Panc1 (cell line): ENCODE results near the gene RPL27A. TPM values are rescaled to one million over a fixed set of nuclear protein-coding genes. Genes with fewer than 3 reads are reported as not detected.

Experiments
- ATAC-seq: fragments of 200-7000 bp; cut with Tn5 transposase; 2 replicates; pipeline ENCODE4 v1.9.1; 2020; ENCODE audit warnings: mild to moderate bottlenecking, moderate library complexity
- BruUV-seq: library from RNA; stranded (reverse); fragments of 400-500 nt; replicated peaks from 2 replicates; lab custom pipeline; 2021; lab: Mats Ljungman, UMichigan
- CTCF ChIA-PET: fragments of 300-600 bp; sonication (Branson Sonifier 250); formaldehyde crosslinking; loops from one replicate; lab custom pipeline; 2022; ENCODE audit warnings: antibody characterized with exemption; lab: Charles Lee
- POLR2A ChIA-PET: fragments of 300-600 bp; sonication (Branson Sonifier 250); formaldehyde crosslinking; loops from one replicate; lab custom pipeline; 2022; ENCODE audit warnings: antibody characterized with exemption; lab: Charles Lee
- DNase-seq: peaks from one replicate; pipeline ENCODE4 v3.0.0-alpha.2; 2010; ENCODE audit warnings: low read depth, low spot score
- H3K27ac ChIP-seq: 2 replicates; pipeline ENCODE4 v1.5.1; 2011; ENCODE audit warnings: mild to moderate bottlenecking, low read length, inconsistent platforms
- H3K27me3 ChIP-seq: fragments of 200-500 bp; sonication (Bioruptor generic); 2 replicates; pipeline ENCODE4 v1.6.0; 2014; ENCODE audit warnings: low read length, inconsistent platforms; ENCODE audit not compliant: control insufficient read depth, insufficient read depth
- H3K36me3 ChIP-seq: fragments of 200-500 bp; sonication (Bioruptor generic); 2 replicates; pipeline ENCODE4 v1.5.1; 2014; ENCODE audit warnings: inconsistent platforms, mild to moderate bottlenecking, low read length, moderate library complexity; ENCODE audit not compliant: control insufficient read depth, insufficient read depth
- H3K4me1 ChIP-seq: 2 replicates; pipeline ENCODE4 v1.5.1; 2011; ENCODE audit warnings: inconsistent platforms, mild to moderate bottlenecking, low read length, moderate library complexity; ENCODE audit not compliant: control insufficient read depth, insufficient read depth
- H3K4me3 ChIP-seq, 2 experiments: 2 replicates each; pipeline ENCODE4 v1.5.1; 2011 to 2012; ENCODE audit warnings: low read depth in 2 of 2, low read length in 2 of 2, mild to moderate bottlenecking in 2 of 2, inconsistent platforms in 1 of 2, moderate library complexity in 1 of 2
- H3K9me3 ChIP-seq: fragments of 200-500 bp; sonication (Bioruptor generic); 2 replicates; pipeline ENCODE4 v1.5.1; 2014; ENCODE audit warnings: low read depth, mild to moderate bottlenecking, inconsistent platforms, low read length, moderate library complexity; ENCODE audit not compliant: control insufficient read depth, insufficient read depth
- CTCF ChIP-seq: fragments of 450-650 bp; IDR thresholded peaks from 2 replicates; pipeline ENCODE4 v1.5.1; 2017; ENCODE audit warnings: mild to moderate bottlenecking
- POLR2AphosphoS5 ChIP-seq: IDR thresholded peaks from 2 replicates; pipeline ENCODE4 v1.6.1; 2012; ENCODE audit warnings: mild to moderate bottlenecking, low read depth, low read length, moderate library complexity
- REST ChIP-seq, 2 experiments: IDR thresholded peaks; 2 replicates each; pipeline ENCODE4 v1.6.1; 2011 to 2012; ENCODE audit warnings: low read depth in 2 of 2, control low read depth in 1 of 2, low read length in 1 of 2, mild to moderate bottlenecking in 1 of 2, moderate library complexity in 1 of 2; ENCODE audit not compliant: insufficient read depth in 1 of 2
- SIN3A ChIP-seq: IDR thresholded peaks from 2 replicates; pipeline ENCODE4 v1.6.1; 2012; ENCODE audit warnings: low read depth, mild to moderate bottlenecking, low read length, moderate library complexity, borderline replicate concordance; ENCODE audit not compliant: insufficient read depth
- TCF7L2 ChIP-seq: IDR thresholded peaks from 2 replicates; pipeline ENCODE4 v1.6.1; 2011; ENCODE audit warnings: mild to moderate bottlenecking, low read depth, low read length, inconsistent platforms
- in situ Hi-C: cut with HindIII; loops from 2 replicates; pipeline ENCODE4 v1.10.0; 2016; ENCODE audit warnings: low sequenced_read_pairs, low pct_unique_long_range_greater_than_20kb
- intact Hi-C: fragments of 100-400 bp; cut with micrococcal nuclease; formaldehyde crosslinking; loops from one replicate; pipeline ENCODE4 v1.10.0; 2022; ENCODE audit not compliant: unreplicated experiment
- total RNA-seq: library from RNA; stranded (reverse); gene quantifications from one replicate; pipeline ENCODE4 v1.2.1, GENCODE V29; 2021; ENCODE audit not compliant: unreplicated experiment

RPL27A gene
- total RNA-seq, 1 experiment from 2014 or later: 1,115 TPM

GRCh38 chr11:8639655-8640054 lies 42.9 kb upstream of the RPL27A start:
- Histone ChIP-seq H3K4me3 (no peak overlapping the region), H3K27ac (no peak overlapping the region), H3K9me3 (no peaks in the 10 kb centered on the region), H3K36me3 (peaks cover 11% of the 10 kb centered on the region; the same call in 1 of the 2 replicates), H3K27me3 (no peaks in the 10 kb centered on the region), H3K4me1 (no peaks in the 10 kb centered on the region)
- in situ Hi-C loops (no loop called here), intact Hi-C loops (no loop called here)
- ChIA-PET CTCF (interaction anchor here (0.5 to 0.6 kb wide), 2 partner anchors 178 to 265 kb away, joined by 3 read pairs; no protein-coding TSS in a partner anchor), POLR2A (interaction anchor here (1.0 kb wide), 1 partner anchor 18 kb away, joined by 3 read pairs; no protein-coding TSS in a partner anchor)
- TF ChIP-seq POLR2AphosphoS5: no peak
- TF ChIP-seq CTCF: no peak
- TF ChIP-seq REST (IDR thresholded peaks at IDR 0.05; ENCODE audit: insufficient read depth in 1 of 2, low read depth in 2 of 2, low read length in 1 of 2): no peak
- TF ChIP-seq TCF7L2: no peak
- TF ChIP-seq SIN3A: no peak
- DNase-seq (no peak), ATAC-seq (no peak)
- BruUV-seq: no TSS peak

- DNase-seq (no peak), ATAC-seq (no peak; the same call in 1 of the 2 replicates)
- H3K27ac ChIP-seq: no peak overlapping the region
- BruUV-seq: no TSS peak
- H3K4me1 ChIP-seq: no peaks in the 10 kb centered on the region
- ChIA-PET POLR2A (interaction anchor here (0.5 kb wide), 1 partner anchor 173 kb away, joined by 3 read pairs; no protein-coding TSS in a partner anchor), CTCF (interaction anchor here (0.6 kb wide), 1 partner anchor 178 kb away, joined by 3 read pairs; no protein-coding TSS in a partner anchor)
- no peak for TF ChIP-seq CTCF
- no peak for TF ChIP-seq TCF7L2
- TF ChIP-seq REST (IDR thresholded peaks at IDR 0.05; ENCODE audit: insufficient read depth in 1 of 2, low read depth in 2 of 2, low read length in 1 of 2): no peak
- no peak for TF ChIP-seq SIN3A
- no peak for TF ChIP-seq POLR2AphosphoS5
- peaks cover 12% of the 10 kb centered on the region; the same call in 1 of the 2 replicates for H3K36me3 ChIP-seq
- in situ Hi-C loops: no loop called here
- H3K27me3 ChIP-seq: no peaks in the 10 kb centered on the region
- intact Hi-C loops: no loop called here
- no peak overlapping the region for H3K4me3 ChIP-seq
- H3K9me3 ChIP-seq: no peaks in the 10 kb centered on the region
Measured at GRCh38 chr11:8640267-8640906, 42.2 kb upstream of the RPL27A start.
